H9 (cell line): ENCODE data around the gene OCRL. TPM values are rescaled to one million over a fixed set of nuclear protein-coding genes. Genes with fewer than 3 reads are reported as not detected.

ENCODE experiments used
- DNase-seq: peaks from one replicate; pipeline ENCODE4 v3.0.0-alpha.2; 2017
- H2AFZ ChIP-seq: one replicate; pipeline ENCODE4 v1.6.1; 2013; ENCODE audit warnings: mild to moderate bottlenecking, low read length, control low read depth, moderate library complexity
- H2AK5ac ChIP-seq: 2 replicates; pipeline ENCODE4 v1.6.1; 2013; ENCODE audit warnings: low read length, control low read depth, mixed read lengths; ENCODE audit not compliant: insufficient read length
- H2BK120ac ChIP-seq: one replicate; pipeline ENCODE4 v1.6.1; 2013; ENCODE audit warnings: low read depth, mild to moderate bottlenecking, low read length, control low read depth, inconsistent platforms; ENCODE audit not compliant: poor library complexity, severe bottlenecking
- H2BK12ac ChIP-seq: 2 replicates; pipeline ENCODE4 v1.6.1; 2013; ENCODE audit warnings: low read length, control low read depth, mixed read lengths, low read depth; ENCODE audit not compliant: insufficient read length
- H2BK15ac ChIP-seq: 2 replicates; pipeline ENCODE4 v1.6.1; 2013; ENCODE audit warnings: low read depth, low read length, control low read depth
- H2BK20ac ChIP-seq: one replicate; pipeline ENCODE4 v1.6.1; 2013; ENCODE audit warnings: low read depth, mild to moderate bottlenecking, low read length, control low read depth, inconsistent platforms; ENCODE audit not compliant: poor library complexity, severe bottlenecking
- H2BK5ac ChIP-seq: 2 replicates; pipeline ENCODE4 v1.6.1; 2013; ENCODE audit warnings: low read length, control low read depth, mixed read lengths; ENCODE audit not compliant: insufficient read length
- H3K14ac ChIP-seq: 2 replicates; pipeline ENCODE4 v1.6.1; 2013; ENCODE audit warnings: low read length, control low read depth; ENCODE audit not compliant: insufficient read depth
- H3K18ac ChIP-seq: 2 replicates; pipeline ENCODE4 v1.6.1; 2013; ENCODE audit warnings: low read depth, mild to moderate bottlenecking, mixed read lengths, low read length, control low read depth; ENCODE audit not compliant: insufficient read length
- H3K23ac ChIP-seq: 2 replicates; pipeline ENCODE4 v1.6.1; 2013; ENCODE audit warnings: low read length, control low read depth, mixed read lengths, low read depth; ENCODE audit not compliant: insufficient read length
- H3K23me2 ChIP-seq: 2 replicates; pipeline ENCODE4 v1.6.1; 2013; ENCODE audit warnings: low read depth, mild to moderate bottlenecking, mixed read lengths, low read length, control low read depth; ENCODE audit not compliant: insufficient read length, poor library complexity, severe bottlenecking
- H3K27ac ChIP-seq: 2 replicates; pipeline ENCODE4 v1.5.1; 2013; ENCODE audit warnings: low read length, control low read depth, mixed read lengths, low read depth; ENCODE audit not compliant: insufficient read length
- H3K27me3 ChIP-seq: 2 replicates; pipeline ENCODE4 v1.6.1; 2013; ENCODE audit warnings: low read length, control low read depth, inconsistent platforms; ENCODE audit not compliant: insufficient read depth
- H3K4ac ChIP-seq: 2 replicates; pipeline ENCODE4 v1.6.1; 2013; ENCODE audit warnings: low read depth, mild to moderate bottlenecking, control low read depth, inconsistent platforms, low read length, moderate library complexity
- H3K4me1 ChIP-seq: 2 replicates; pipeline ENCODE4 v1.6.1; 2013; ENCODE audit warnings: low read length, control low read depth, inconsistent platforms; ENCODE audit not compliant: insufficient read depth
- H3K4me2 ChIP-seq: 2 replicates; pipeline ENCODE4 v1.6.1; 2013; ENCODE audit warnings: low read length, control low read depth, mixed read lengths; ENCODE audit not compliant: insufficient read length, insufficient read depth
- H3K56ac ChIP-seq: 2 replicates; pipeline ENCODE4 v1.6.1; 2013; ENCODE audit warnings: low read depth, mild to moderate bottlenecking, mixed read lengths, low read length, control low read depth; ENCODE audit not compliant: insufficient read length
- H3K79me1 ChIP-seq: 2 replicates; pipeline ENCODE4 v1.6.1; 2013; ENCODE audit warnings: low read depth, mild to moderate bottlenecking, moderate library complexity, low read length, control low read depth, inconsistent platforms; ENCODE audit not compliant: insufficient read depth, poor library complexity, severe bottlenecking
- H3K79me2 ChIP-seq: 2 replicates; pipeline ENCODE4 v1.6.1; 2013; ENCODE audit warnings: low read length, control low read depth, inconsistent platforms; ENCODE audit not compliant: insufficient read depth
- H3K9ac ChIP-seq: 2 replicates; pipeline ENCODE4 v1.6.1; 2013; ENCODE audit warnings: low read length, control low read depth, mixed read lengths; ENCODE audit not compliant: insufficient read length; ENCODE audit errors: extremely low read depth
- H3K9me3 ChIP-seq: one replicate; pipeline ENCODE4 v1.6.1; 2013; ENCODE audit warnings: low read depth, low read length, inconsistent platforms; ENCODE audit not compliant: control insufficient read depth
- H3T11ph ChIP-seq: one replicate; pipeline ENCODE4 v1.6.1; 2013; ENCODE audit warnings: mild to moderate bottlenecking, low read length, control low read depth, inconsistent platforms
- H4K20me1 ChIP-seq: one replicate; pipeline ENCODE4 v1.6.1; 2013; ENCODE audit not compliant: control insufficient read depth, insufficient read length, insufficient read depth
- H4K5ac ChIP-seq: 2 replicates; pipeline ENCODE4 v1.6.1; 2013; ENCODE audit warnings: low read depth, mild to moderate bottlenecking, mixed read lengths, low read length, control low read depth; ENCODE audit not compliant: insufficient read length
- H4K8ac ChIP-seq: replicated peaks from 2 replicates; pipeline ENCODE4 v1.6.1; 2013; ENCODE audit warnings: low read length, control low read depth, mixed read lengths, low read depth; ENCODE audit not compliant: insufficient read length
- H4K91ac ChIP-seq: 2 replicates; pipeline ENCODE4 v1.6.1; 2013; ENCODE audit warnings: low read depth, mild to moderate bottlenecking, moderate library complexity, mixed read lengths, low read length, control low read depth; ENCODE audit not compliant: insufficient read length
- H3K27ac Mint-ChIP-seq, 3 experiments: 2 replicates in 2 of 3; 3 replicates in 1 of 3; pipeline ENCODE4 v1.8.0; 2020 to 2021; ENCODE audit warnings: mixed read lengths in 3 of 3, mild to moderate bottlenecking in 1 of 3, moderate library complexity in 1 of 3
- H3K27me3 Mint-ChIP-seq: 2 replicates; pipeline ENCODE4 v1.8.0; 2021; ENCODE audit warnings: low read depth, mild to moderate bottlenecking, moderate library complexity, mixed read lengths
- H3K36me3 Mint-ChIP-seq, 3 experiments: 2 replicates in 2 of 3; 3 replicates in 1 of 3; pipeline ENCODE4 v1.8.0; 2020 to 2021; ENCODE audit warnings: low read depth in 3 of 3, mixed read lengths in 3 of 3; ENCODE audit not compliant: insufficient read depth in 1 of 3
- H3K4me1 Mint-ChIP-seq, 2 experiments: 2 replicates each; pipeline ENCODE4 v1.8.0; 2020; ENCODE audit warnings: mixed read lengths in 2 of 2
- H3K4me3 Mint-ChIP-seq, 2 experiments: 2 replicates in 1 of 2; 3 replicates in 1 of 2; pipeline ENCODE4 v1.8.0; 2020 to 2021; ENCODE audit warnings: mild to moderate bottlenecking in 2 of 2, mixed read lengths in 2 of 2, moderate library complexity in 1 of 2
- H3K9me3 Mint-ChIP-seq, 2 experiments: 2 replicates in 1 of 2; 3 replicates in 1 of 2; pipeline ENCODE4 v1.8.0; 2020; ENCODE audit warnings: mild to moderate bottlenecking in 2 of 2, mixed read lengths in 2 of 2, moderate library complexity in 1 of 2
- WGBS: extraction: QIAGEN DNeasy Blood & Tissue Kit; methylation state at CpG from one replicate; pipeline ENCODE4 v1.1.7; 2013; ENCODE audit warnings: missing lambda C conversion rate, low lambda C conversion rate, mixed read lengths; ENCODE audit not compliant: insufficient read length; ENCODE audit errors: extremely low coverage; 5-methylcytosine and 5-hydroxymethylcytosine counted together
- total RNA-seq: library from RNA; stranded (reverse); gene quantifications from 2 replicates; pipeline ENCODE4 v1.2.1, GENCODE V29; 2021
- TF ChIP-seq, protein P1 (sequence below): fragments of 200-600 bp; sonication (generic); conservative IDR thresholded peaks from 3 replicates; pipeline ENCODE4 v1.8.0; 2021; ENCODE audit warnings: antibody characterized with exemption, mild to moderate bottlenecking

OCRL gene
- total RNA-seq, 1 experiment from 2014 or later, result 31.4 TPM

DNA sequence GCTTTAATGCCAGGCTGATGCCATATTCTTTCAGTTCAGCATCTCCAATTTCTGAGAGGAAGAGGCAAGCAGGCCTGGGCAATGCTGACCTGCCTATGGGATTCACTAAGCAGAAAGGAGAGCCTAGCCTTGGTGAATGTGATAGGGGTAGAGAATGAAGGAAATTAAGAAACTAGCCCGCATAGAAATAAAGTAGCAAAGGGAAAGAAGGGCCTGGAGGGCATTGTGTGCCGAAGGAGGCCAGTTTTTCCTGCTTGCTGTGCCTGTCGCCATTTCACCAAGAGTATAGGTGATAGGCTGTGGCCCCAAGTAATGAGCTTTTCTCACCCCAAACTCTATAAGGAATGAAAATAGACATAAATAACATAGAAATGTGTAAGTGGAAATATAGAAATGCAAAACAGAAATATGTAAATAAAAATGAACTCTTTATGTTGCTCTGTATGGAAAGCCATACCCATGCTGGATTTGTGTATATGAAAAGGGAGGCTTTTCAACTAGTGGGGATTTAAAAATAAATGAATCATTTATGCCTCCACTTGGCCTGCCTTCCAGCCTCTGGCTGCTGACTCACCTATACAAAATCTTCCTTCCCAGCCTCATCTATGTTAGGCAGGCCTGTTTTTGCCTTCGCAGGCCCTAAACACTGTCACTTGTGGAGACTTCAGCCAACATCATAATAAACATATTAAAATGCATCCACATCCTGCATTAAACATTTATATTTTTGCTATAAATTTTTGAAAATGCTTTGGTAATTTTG lies 5.1 kb upstream of the OCRL start:
- H2BK5ac ChIP-seq, result no peak overlapping the region
- Mint-ChIP-seq H3K36me3 (no peaks in the 10 kb centered on the region), H3K27ac (no peak overlapping the region), H3K4me1 (peaks cover 4% of the 10 kb centered on the region in 2 experiments), H3K27me3 (peaks cover 13% of the 10 kb centered on the region), H3K4me3 (no peak overlapping the region), H3K9me3 (no peaks in the 10 kb centered on the region)
- no peak overlapping the region for H4K5ac ChIP-seq
- H3K23me2 ChIP-seq, result no peaks in the 10 kb centered on the region
- no peak overlapping the region for H3K18ac ChIP-seq
- H2BK20ac ChIP-seq, result no peak overlapping the region
- WGBS, result no CpG with 5 or more reads among the region's 4 CpGs
- no peak overlapping the region for H3K23ac ChIP-seq
- H3K56ac ChIP-seq, result no peak overlapping the region
- no peak for DNase-seq
- no peaks in the 10 kb centered on the region for H3K4me1 ChIP-seq
- no peak overlapping the region for H3K14ac ChIP-seq
- no peak overlapping the region for H2BK15ac ChIP-seq
- H3K4me2 ChIP-seq, result no peak overlapping the region
- H3K27me3 ChIP-seq, result no peaks in the 10 kb centered on the region
- H2BK120ac ChIP-seq, result no peak overlapping the region
- no peak overlapping the region for H3K9ac ChIP-seq
- no peak overlapping the region for H2BK12ac ChIP-seq
- no peak overlapping the region for H2AFZ ChIP-seq
- H4K20me1 ChIP-seq, result no peaks in the 10 kb centered on the region
- TF ChIP-seq, protein P1, sequence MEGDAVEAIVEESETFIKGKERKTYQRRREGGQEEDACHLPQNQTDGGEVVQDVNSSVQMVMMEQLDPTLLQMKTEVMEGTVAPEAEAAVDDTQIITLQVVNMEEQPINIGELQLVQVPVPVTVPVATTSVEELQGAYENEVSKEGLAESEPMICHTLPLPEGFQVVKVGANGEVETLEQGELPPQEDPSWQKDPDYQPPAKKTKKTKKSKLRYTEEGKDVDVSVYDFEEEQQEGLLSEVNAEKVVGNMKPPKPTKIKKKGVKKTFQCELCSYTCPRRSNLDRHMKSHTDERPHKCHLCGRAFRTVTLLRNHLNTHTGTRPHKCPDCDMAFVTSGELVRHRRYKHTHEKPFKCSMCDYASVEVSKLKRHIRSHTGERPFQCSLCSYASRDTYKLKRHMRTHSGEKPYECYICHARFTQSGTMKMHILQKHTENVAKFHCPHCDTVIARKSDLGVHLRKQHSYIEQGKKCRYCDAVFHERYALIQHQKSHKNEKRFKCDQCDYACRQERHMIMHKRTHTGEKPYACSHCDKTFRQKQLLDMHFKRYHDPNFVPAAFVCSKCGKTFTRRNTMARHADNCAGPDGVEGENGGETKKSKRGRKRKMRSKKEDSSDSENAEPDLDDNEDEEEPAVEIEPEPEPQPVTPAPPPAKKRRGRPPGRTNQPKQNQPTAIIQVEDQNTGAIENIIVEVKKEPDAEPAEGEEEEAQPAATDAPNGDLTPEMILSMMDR, result no peak
- H3K79me1 ChIP-seq, result no peaks in the 10 kb centered on the region
- no peak overlapping the region for H3K4ac ChIP-seq
- H3K27ac ChIP-seq, result no peak overlapping the region
- H2AK5ac ChIP-seq, result no peak overlapping the region
- no peak overlapping the region for H3T11ph ChIP-seq
- no peak overlapping the region for H4K91ac ChIP-seq
- no peaks in the 10 kb centered on the region for H3K79me2 ChIP-seq
- H4K8ac ChIP-seq, result no peak overlapping the region
- H3K9me3 ChIP-seq, result no peaks in the 10 kb centered on the region
